ENCODE data around the gene OVOL3.

DNA sequence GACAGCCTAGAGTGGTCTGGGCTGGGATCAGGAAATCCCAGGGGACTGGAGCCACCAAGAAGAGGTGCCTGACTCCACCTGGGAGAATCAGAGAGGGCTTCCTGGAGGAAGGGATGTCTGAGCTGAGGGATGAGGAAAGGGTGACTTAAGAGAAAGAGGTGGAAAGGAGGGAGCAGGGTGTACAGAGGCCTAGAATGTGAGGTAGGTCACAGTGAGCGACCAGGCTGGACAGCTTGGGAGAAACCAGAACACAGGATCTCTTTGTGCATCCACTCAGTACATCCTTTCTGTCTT is 5.3 kb downstream of the OVOL3 start:
- TF ChIP-seq POLR2A (IDR thresholded peaks at IDR 0.05) (no peak), CTCF (IDR thresholded peaks at IDR 0.05) (no peak), POLR2AphosphoS5 (IDR thresholded peaks at IDR 0.05) (no peak)
